ENCODE results near the gene SMIM5. TPM values are rescaled to one million over a fixed set of nuclear protein-coding genes. Genes with fewer than 3 reads are reported as not detected.

Gene SMIM5
- total and polyA plus RNA-seq, 9 of the 15 experiments (the other 6 are each of a cell fraction or from before 2014, with no cell fraction given): 0.08 TPM; not detected in 8

DNA sequence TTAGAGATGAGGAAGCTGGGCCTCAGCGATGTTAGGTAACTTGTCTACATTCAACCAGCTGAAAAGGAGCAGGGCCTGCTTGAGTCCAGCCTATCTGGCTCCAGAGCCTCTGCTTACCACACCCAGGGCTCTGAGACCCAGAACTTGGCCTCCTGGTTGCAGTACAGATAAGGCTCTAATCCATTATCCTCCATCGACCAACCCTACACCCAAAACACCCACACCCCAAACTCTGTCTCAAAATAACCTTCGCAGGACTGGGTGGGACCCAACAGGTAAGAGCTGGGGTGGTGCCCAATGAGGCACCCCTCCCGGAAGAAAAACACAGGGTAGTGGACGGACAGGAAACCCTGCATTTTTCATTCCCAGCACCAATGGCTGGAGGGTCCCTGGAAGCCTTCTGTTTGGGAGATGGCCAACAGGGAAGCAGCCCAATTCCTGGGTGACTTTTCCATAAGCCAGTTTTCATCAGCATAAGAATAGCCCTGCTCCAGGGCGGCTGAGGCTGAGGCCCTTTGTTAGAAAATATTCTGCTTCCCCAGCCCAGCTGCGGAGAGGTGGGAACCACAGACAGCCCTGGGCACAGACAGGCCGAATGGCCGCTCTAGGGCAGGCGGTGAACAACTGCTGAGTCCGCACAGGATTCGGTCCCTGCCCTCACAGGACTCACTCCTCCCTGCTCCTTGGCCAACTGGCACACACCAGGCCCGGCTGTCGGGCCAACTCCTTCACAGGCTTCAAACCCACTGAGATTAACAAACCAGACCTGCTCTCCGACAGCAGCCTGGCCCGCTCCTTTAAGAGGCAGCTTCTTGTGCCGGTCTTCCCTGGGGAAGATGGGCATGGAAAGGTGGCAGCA lies 9.8 kb downstream of the SMIM5 start (continued):
- TF ChIP-seq CBFA2T3 (IDR thresholded peaks at IDR 0.05) (peak; percentile 65), PHTF2 (CRISPR knock-in tag; IDR thresholded peaks at IDR 0.05) (no peak), RB1 (IDR thresholded peaks at IDR 0.05; ENCODE audit: low read depth) (no peak), HMBOX1 (IDR thresholded peaks at IDR 0.05) (peak; percentile 14; the same call in 1 of the 2 replicates), POLR2H (tag; IDR thresholded peaks at IDR 0.05; ENCODE audit: low read depth) (no peak), ZFP36 (IDR thresholded peaks at IDR 0.05; ENCODE audit: low read depth, low read length, partially characterized antibody) (peak; percentile 24), ARID1B (IDR thresholded peaks at IDR 0.05) (peak; percentile 51; the same call in 1 of the 2 replicates)

DNA sequence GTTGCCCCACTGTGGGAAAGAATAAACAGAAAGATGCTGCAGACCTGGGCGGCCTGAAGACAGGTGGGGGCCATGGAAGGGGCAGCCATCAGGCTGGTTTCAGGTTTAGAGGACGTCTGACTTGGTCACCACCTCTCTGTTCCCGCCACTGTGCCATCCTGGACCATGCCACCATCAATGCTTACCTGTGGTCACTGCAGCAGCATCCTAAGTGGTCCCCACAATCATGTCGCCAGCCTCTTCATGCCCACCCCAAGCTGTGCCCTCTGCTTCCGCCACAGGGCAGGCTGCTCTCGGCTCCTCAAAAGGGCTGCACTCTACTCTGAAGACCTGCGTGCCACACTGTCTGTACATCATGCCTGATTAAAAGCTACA lies 10.4 kb downstream of the SMIM5 start:
- in situ Hi-C loops (cut with MboI): no loop called here
- peaks cover 15 to 34% of the 10 kb centered on the region in 2 experiments; a peak in 4 of 5 replicates for H3K4me1 ChIP-seq (replicated peaks in 1 of 2; ENCODE audit: control insufficient read depth in 2 of 2, insufficient read depth in 2 of 2, low read length in 2 of 2)
- BruUV-seq (replicated peaks): no TSS peak
- no peaks in the 10 kb centered on the region for H3K27me3 ChIP-seq (ENCODE audit: control insufficient read depth in 2 of 2, insufficient read depth in 2 of 2, low read length in 2 of 2)
- 0 out of 4 replicates have a peak overlapping the region, but pooled peaks of 1 of the 2 experiments have one; percentile 56 for H3K9ac ChIP-seq (ENCODE audit: insufficient read depth in 1 of 2, low read depth in 2 of 2, low read length in 2 of 2)
- H3K79me2 ChIP-seq (ENCODE audit: control insufficient read depth, insufficient read depth, low read length): no peaks in the 10 kb centered on the region
- H3K36me3 ChIP-seq (ENCODE audit: control insufficient read depth, insufficient read depth, low read length): peaks cover 5% of the 10 kb centered on the region; the same call in 1 of the 3 replicates
- ChIA-PET CTCF (ENCODE audit: low intra/inter-chr PET ratio) (no interaction called here), POLR2A (interaction anchor here (0.8 to 3.4 kb wide), 3 partner anchors 9 to 215 kb away, joined by 3 to 15 read pairs (median 3); partner anchors contain the start of gene SMIM5)
- 81% methylated on average over 7 of the region's 7 CpGs for WGBS (ENCODE audit: insufficient coverage, low coverage, missing lambda C conversion rate)
- peaks cover 3% of the 10 kb centered on the region for H3K9me1 ChIP-seq (ENCODE audit: control insufficient read depth, insufficient read depth, low read length)
- H3K9me3 ChIP-seq (replicated peaks; ENCODE audit: control insufficient read depth, insufficient read depth, low read depth, low read length): no peaks in the 10 kb centered on the region
- intact Hi-C loops (cut with micrococcal nuclease): no loop called here
- no peak overlapping the region for H3K27ac ChIP-seq (ENCODE audit: extremely low read depth, low read depth, low read length)
- DNase-seq (ENCODE audit: extremely low read depth in 1 of 4, low spot score in 3 of 4): no peak
- 0 out of 2 replicates have a peak, but pooled peaks cover 6% of the 10 kb centered on the region for H4K20me1 ChIP-seq (replicated peaks; ENCODE audit: control insufficient read depth, insufficient read depth, low read length)
- no peak overlapping the region for H3K4me2 ChIP-seq (ENCODE audit: insufficient read depth, low read length)
- TF ChIP-seq GTF2A2 (tag; IDR thresholded peaks at IDR 0.05): no peak
- TF ChIP-seq CREB1 (IDR thresholded peaks at IDR 0.05): no peak
- no peak for TF ChIP-seq CREB1 (CRISPR knock-in tag; IDR thresholded peaks at IDR 0.05)
- TF ChIP-seq GABPB2 (CRISPR knock-in tag; conservative IDR thresholded peaks at IDR 0.05): no peak
- TF ChIP-seq NFYB (IDR thresholded peaks at IDR 0.05; ENCODE audit: extremely low read depth, insufficient read length): no peak
- TF ChIP-seq MTF1 (CRISPR knock-in tag; IDR thresholded peaks at IDR 0.05; ENCODE audit: borderline replicate concordance): no peak
- TF ChIP-seq GTF2F1 (IDR thresholded peaks at IDR 0.05; ENCODE audit: low read depth, low read length): no peak
- no peak for TF ChIP-seq KAT2B (IDR thresholded peaks at IDR 0.05; ENCODE audit: low read depth, low read length)
- TF ChIP-seq TAL1 (IDR thresholded peaks at IDR 0.05): no peak
- no peak for TF ChIP-seq CHD2 (IDR thresholded peaks at IDR 0.05; ENCODE audit: low read depth, low read length)
- no peak for TF ChIP-seq ZNF224 (CRISPR knock-in tag; IDR thresholded peaks at IDR 0.05)
- TF ChIP-seq TEAD2 (tag; IDR thresholded peaks at IDR 0.05): no peak
- no peak for TF ChIP-seq PHF21A (IDR thresholded peaks at IDR 0.05; ENCODE audit: borderline replicate concordance, low read depth)
- no peak for TF ChIP-seq NFATC3 (IDR thresholded peaks at IDR 0.05)
- no peak for TF ChIP-seq PRPF4 (IDR thresholded peaks at IDR 0.05; ENCODE audit: insufficient read depth, low read depth, low read length, poor library complexity, severe bottlenecking)
- no peak for TF ChIP-seq SRSF1 (IDR thresholded peaks at IDR 0.05; ENCODE audit: low read depth, low read length)
- FAIRE-seq: no peak
- ATAC-seq: no peak
- no peak overlapping the region for H3K4me3 ChIP-seq
- no peak overlapping the region for H2AFZ ChIP-seq (ENCODE audit: low read depth, low read length)
